Measurements from ENCODE around the gene TACR2.

The TACR2 gene

DNA sequence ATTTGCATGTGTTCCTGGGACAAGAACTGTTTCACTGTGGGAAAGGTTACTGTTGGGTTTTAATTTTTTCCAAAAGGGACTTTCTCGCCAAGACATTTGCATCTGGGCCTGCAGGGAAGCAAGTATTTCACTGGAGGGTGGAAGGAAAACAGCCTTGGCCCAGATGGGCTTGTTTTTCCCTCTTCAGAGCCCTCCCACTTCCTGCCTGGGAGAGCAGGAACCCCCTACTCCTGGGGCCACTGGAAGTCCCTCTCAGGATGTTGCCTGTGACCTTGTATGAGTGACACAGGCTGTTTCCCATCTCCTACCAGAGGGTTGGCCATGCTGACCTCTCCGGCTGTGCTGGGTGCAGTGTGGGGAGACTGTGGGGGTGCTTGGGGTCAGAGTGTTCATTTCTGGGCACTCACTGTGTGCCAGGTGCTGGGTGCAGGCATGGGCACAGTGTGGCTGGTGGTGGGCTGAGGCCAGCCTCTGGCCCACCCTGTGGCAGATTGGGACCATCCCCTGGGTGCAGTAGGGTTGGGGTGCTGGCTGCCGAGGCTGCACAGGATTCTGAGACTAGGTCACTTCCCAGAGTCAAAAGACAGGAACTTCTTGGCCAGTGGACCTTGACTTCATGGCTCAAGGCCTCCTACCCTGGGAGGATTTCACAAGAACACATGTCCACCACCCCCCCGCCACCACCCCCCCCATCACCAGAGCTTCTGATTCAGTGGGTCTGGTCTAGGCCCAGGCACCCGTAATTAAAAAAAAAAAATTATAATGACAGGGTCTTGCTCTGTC, 44.7 kb upstream of the TACR2 start:
- Histone ChIP-seq H3K27me3 (ENCODE audit: low read length) (no peaks in the 10 kb centered on the region), H3K27ac (ENCODE audit: low read depth, low read length) (no peak overlapping the region), H3K9ac (ENCODE audit: low read length) (no peak overlapping the region), H3K4me3 (ENCODE audit: insufficient read depth, low read length, poor library complexity, severe bottlenecking) (no peak overlapping the region), H2AFZ (ENCODE audit: low read depth, low read length, severe bottlenecking) (no peak overlapping the region), H4K20me1 (ENCODE audit: low read depth, low read length) (no peaks in the 10 kb centered on the region), H3F3A (ENCODE audit: insufficient read depth) (no peaks in the 10 kb centered on the region), H3K79me2 (ENCODE audit: insufficient read depth, low read length) (no peaks in the 10 kb centered on the region), H3K36me3 (ENCODE audit: low read length) (no peaks in the 10 kb centered on the region), H3K9me3 (ENCODE audit: insufficient read depth, low read length) (no peaks in the 10 kb centered on the region), H3K9me2 (replicated peaks; ENCODE audit: insufficient read depth, low read length) (no peaks in the 10 kb centered on the region), H3K4me2 (ENCODE audit: low read depth, low read length, poor library complexity, severe bottlenecking) (no peak overlapping the region)
- TF ChIP-seq CTCF (IDR thresholded peaks at IDR 0.05; ENCODE audit: insufficient read depth, low read length, poor library complexity, severe bottlenecking) (no peak), EZH2phosphoT487 (conservative IDR thresholded peaks at IDR 0.05; ENCODE audit: low read length) (no peak)

DNA sequence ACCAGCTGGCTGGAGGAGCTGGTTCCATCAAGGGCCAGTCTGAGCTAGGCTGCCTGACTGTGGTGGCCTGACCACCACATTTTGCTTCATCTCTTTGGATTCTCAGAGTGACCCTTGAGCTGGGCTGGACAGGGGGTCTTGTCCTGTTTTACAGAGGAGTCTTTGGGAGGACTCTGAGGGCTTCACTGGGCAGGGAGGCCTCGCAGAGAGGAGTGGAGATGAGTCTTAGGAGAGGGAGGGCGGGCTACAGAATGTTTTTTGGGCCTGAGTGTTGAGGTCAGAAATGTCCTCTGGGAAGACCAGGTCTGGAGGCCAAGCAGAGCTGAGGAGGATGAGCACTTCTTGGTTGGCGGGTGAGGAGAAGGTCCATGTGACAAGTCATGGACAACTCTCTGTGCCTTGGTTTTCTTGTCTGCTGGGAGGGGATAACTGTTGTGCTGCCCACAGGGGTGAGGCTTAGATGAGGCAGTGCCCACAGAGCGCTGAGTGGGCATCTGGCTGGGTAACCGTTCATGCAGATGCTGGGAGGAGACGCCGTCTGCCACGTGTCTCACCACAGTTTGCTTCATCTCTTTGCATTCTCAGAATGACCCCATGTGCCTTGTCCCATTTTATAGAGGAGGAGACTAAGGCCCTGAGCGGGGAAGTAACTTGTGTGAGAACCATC, 44.0 kb upstream of the TACR2 start:
- H3K9me2 ChIP-seq (replicated peaks; ENCODE audit: insufficient read depth, low read length) = no peaks in the 10 kb centered on the region
- H3K9me3 ChIP-seq (ENCODE audit: insufficient read depth, low read length) = no peaks in the 10 kb centered on the region
- H3K4me3 ChIP-seq (ENCODE audit: insufficient read depth, low read length, poor library complexity, severe bottlenecking) = no peak overlapping the region
- TF ChIP-seq EZH2phosphoT487 (conservative IDR thresholded peaks at IDR 0.05; ENCODE audit: low read length) (no peak), CTCF (IDR thresholded peaks at IDR 0.05; ENCODE audit: insufficient read depth, low read length, poor library complexity, severe bottlenecking) (no peak)
- H4K20me1 ChIP-seq (ENCODE audit: low read depth, low read length) = no peaks in the 10 kb centered on the region
- no peak overlapping the region for H3K9ac ChIP-seq (ENCODE audit: low read length)
- H3K79me2 ChIP-seq (ENCODE audit: insufficient read depth, low read length) = no peaks in the 10 kb centered on the region
- no peaks in the 10 kb centered on the region for H3K36me3 ChIP-seq (ENCODE audit: low read length)
- no peaks in the 10 kb centered on the region for H3F3A ChIP-seq (ENCODE audit: insufficient read depth)
- H2AFZ ChIP-seq (ENCODE audit: low read depth, low read length, severe bottlenecking) = no peak overlapping the region
- H3K4me2 ChIP-seq (ENCODE audit: low read depth, low read length, poor library complexity, severe bottlenecking) = no peak overlapping the region
- H3K27ac ChIP-seq (ENCODE audit: low read depth, low read length) = no peak overlapping the region
- no peaks in the 10 kb centered on the region for H3K27me3 ChIP-seq (ENCODE audit: low read length)

GRCh38 chr10:69459893-69460575, 43.3 kb upstream of the TACR2 start:
- TF ChIP-seq EZH2phosphoT487 (conservative IDR thresholded peaks at IDR 0.05; ENCODE audit: low read length) = no peak
- no peak for TF ChIP-seq CTCF (IDR thresholded peaks at IDR 0.05; ENCODE audit: insufficient read depth, low read length, poor library complexity, severe bottlenecking)
- H3K9me3 ChIP-seq (ENCODE audit: insufficient read depth, low read length) = no peaks in the 10 kb centered on the region
- no peaks in the 10 kb centered on the region for H3K36me3 ChIP-seq (ENCODE audit: low read length)
- H3K79me2 ChIP-seq (ENCODE audit: insufficient read depth, low read length) = no peaks in the 10 kb centered on the region
- no peak overlapping the region for H2AFZ ChIP-seq (ENCODE audit: low read depth, low read length, severe bottlenecking)
- H3K4me2 ChIP-seq (ENCODE audit: low read depth, low read length, poor library complexity, severe bottlenecking) = no peak overlapping the region
- no peaks in the 10 kb centered on the region for H3F3A ChIP-seq (ENCODE audit: insufficient read depth)
- no peak overlapping the region for H3K9ac ChIP-seq (ENCODE audit: low read length)
- H3K9me2 ChIP-seq (replicated peaks; ENCODE audit: insufficient read depth, low read length) = no peaks in the 10 kb centered on the region
- H3K4me3 ChIP-seq (ENCODE audit: insufficient read depth, low read length, poor library complexity, severe bottlenecking) = no peak overlapping the region
- H4K20me1 ChIP-seq (ENCODE audit: low read depth, low read length) = no peaks in the 10 kb centered on the region
- no peaks in the 10 kb centered on the region for H3K27me3 ChIP-seq (ENCODE audit: low read length)
- H3K27ac ChIP-seq (ENCODE audit: low read depth, low read length) = no peak overlapping the region

Data from SU-DHL-6 (cell line).